DLD1 (cell line): Measurements from ENCODE around the gene GAB2.

Experiments used
- in situ Hi-C: cut with HindIII; loops from 2 replicates; pipeline ENCODE4 v1.10.0; 2017; ENCODE audit warnings: low sequenced_read_pairs

The GAB2 gene

GRCh38 chr11:78168539-78169477 is 248.8 kb downstream of the GAB2 start:
- in situ Hi-C loops, result no loop called here

GRCh38 chr11:78166855-78167469 is 250.7 kb downstream of the GAB2 start:
- in situ Hi-C loops, result no loop called here
